PC-3 (cell line): ENCODE data around the gene TRIP12. TPM values are rescaled to one million over a fixed set of nuclear protein-coding genes. Genes with fewer than 3 reads are reported as not detected.

Source experiments
- ATAC-seq: fragments of 200-7000 bp; cut with Tn5 transposase; 2 replicates; pipeline ENCODE4 v1.9.1; 2020; ENCODE audit warnings: mild to moderate bottlenecking, moderate library complexity
- BruUV-seq: library from RNA; stranded (reverse); fragments of 400-500 nt; replicated peaks from 2 replicates; lab custom pipeline; 2021; lab: Mats Ljungman, UMichigan
- CTCF ChIA-PET: fragments of 300-600 bp; sonication (Branson Sonifier 250); formaldehyde crosslinking; loops from one replicate; lab custom pipeline; 2022; ENCODE audit warnings: antibody characterized with exemption; lab: Charles Lee
- POLR2A ChIA-PET: fragments of 300-600 bp; sonication (Branson Sonifier 250); formaldehyde crosslinking; loops from one replicate; lab custom pipeline; 2022; ENCODE audit warnings: antibody characterized with exemption; ENCODE audit not compliant: unreplicated experiment; lab: Charles Lee
- DNase-seq: peaks from one replicate; pipeline ENCODE4 v3.0.0-alpha.2; 2015
- H2AFZ ChIP-seq: fragments of 300-600 bp; sonication (generic); 2 replicates; pipeline ENCODE4 v1.6.0; 2016; ENCODE audit warnings: antibody characterized with exemption, low read length
- H3F3A ChIP-seq: fragments of 300-600 bp; sonication (generic); one replicate; pipeline ENCODE4 v1.6.0; 2017; ENCODE audit warnings: antibody characterized with exemption, low read length, control low read depth, mild to moderate bottlenecking; ENCODE audit not compliant: unreplicated experiment
- H3K27ac ChIP-seq: fragments of 300-600 bp; sonication (generic); 2 replicates; pipeline ENCODE4 v1.5.1; 2016; ENCODE audit warnings: mild to moderate bottlenecking, low read length
- H3K27me3 ChIP-seq: fragments of 300-600 bp; sonication (generic); 2 replicates; pipeline ENCODE4 v1.6.1; 2016; ENCODE audit warnings: low read length, mixed read lengths
- H3K36me3 ChIP-seq: fragments of 300-600 bp; sonication (generic); 2 replicates; pipeline ENCODE4 v1.6.1; 2016; ENCODE audit warnings: low read depth, mixed run types, low read length, mixed read lengths
- H3K4me1 ChIP-seq: fragments of 300-600 bp; sonication (generic); 2 replicates; pipeline ENCODE4 v1.5.1; 2016; ENCODE audit warnings: low read length; ENCODE audit not compliant: insufficient read depth
- H3K4me2 ChIP-seq: fragments of 300-600 bp; sonication (generic); 2 replicates; pipeline ENCODE4 v1.6.0; 2016; ENCODE audit warnings: low read length
- H3K4me3 ChIP-seq: fragments of 300-600 bp; sonication (generic); 2 replicates; pipeline ENCODE4 v1.5.1; 2016; ENCODE audit warnings: mild to moderate bottlenecking, low read length, mixed read lengths
- H3K79me2 ChIP-seq: fragments of 300-600 bp; sonication (generic); 2 replicates; pipeline ENCODE4 v1.6.1; 2017; ENCODE audit warnings: low read length, mixed read lengths
- H3K9ac ChIP-seq: fragments of 300-600 bp; sonication (generic); 2 replicates; pipeline ENCODE4 v1.6.0; 2016; ENCODE audit warnings: mild to moderate bottlenecking, low read length
- H3K9me2 ChIP-seq: fragments of 300-600 bp; sonication (generic); replicated peaks from 2 replicates; pipeline ENCODE4 v1.6.1; 2016; ENCODE audit warnings: mixed run types, low read length, mixed read lengths
- H3K9me3 ChIP-seq: fragments of 300-600 bp; sonication (generic); 2 replicates; pipeline ENCODE4 v1.6.1; 2016; ENCODE audit warnings: low read length, mixed read lengths
- H4K20me1 ChIP-seq: fragments of 300-600 bp; sonication (generic); 2 replicates; pipeline ENCODE4 v1.6.1; 2016; ENCODE audit warnings: low read length, mixed read lengths
- EZH2 ChIP-seq: fragments of 300-600 bp; sonication (generic); IDR thresholded peaks from one replicate; pipeline ENCODE4 v1.6.1; 2017; ENCODE audit warnings: antibody characterized with exemption, mild to moderate bottlenecking, low read length; ENCODE audit not compliant: unreplicated experiment
- EZH2phosphoT487 ChIP-seq: fragments of 300-600 bp; sonication (generic); IDR thresholded peaks from 2 replicates; pipeline ENCODE4 v1.6.1; 2018; ENCODE audit warnings: mild to moderate bottlenecking, antibody characterized with exemption, low read length, borderline replicate concordance
- intact Hi-C: fragments of 100-400 bp; cut with micrococcal nuclease; formaldehyde crosslinking; loops from 2 replicates; pipeline ENCODE4 v1.9.0; 2023
- total RNA-seq: library from RNA; depleted of rRNA; stranded (reverse); fragments of >200 nt; gene quantifications from 2 replicates; pipeline ENCODE4 v1.2.3, GENCODE V29; 2014
- TF ChIP-seq, protein P1 (sequence below): fragments of 300-600 bp; sonication (generic); conservative IDR thresholded peaks from 2 replicates; pipeline ENCODE4 v1.5.1; 2017; ENCODE audit warnings: antibody characterized with exemption, low read depth, mild to moderate bottlenecking, low read length

The TRIP12 gene
- total RNA-seq, 1 experiment from 2014 or later, result 113 TPM

DNA sequence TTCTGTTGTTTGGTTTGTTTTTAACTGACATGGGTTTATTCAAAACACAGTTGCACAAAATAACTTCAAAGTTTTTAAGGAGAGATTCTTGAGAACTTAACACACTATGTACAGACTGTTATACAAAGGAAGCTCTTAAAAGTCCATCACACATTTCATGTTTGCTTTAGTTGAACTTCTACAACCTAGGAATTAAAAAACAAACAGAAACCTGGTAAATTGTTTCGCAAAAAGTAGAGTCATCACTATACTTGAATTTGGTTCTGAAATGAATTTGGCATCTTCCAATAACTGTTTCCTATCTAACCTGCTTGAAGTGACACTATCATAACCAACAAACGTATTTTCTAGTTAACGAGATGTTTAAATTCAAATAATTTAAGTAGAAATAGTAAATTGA, 21.8 kb downstream of the TRIP12 start:
- ChIA-PET CTCF (no interaction called here), POLR2A (no interaction called here)

DNA sequence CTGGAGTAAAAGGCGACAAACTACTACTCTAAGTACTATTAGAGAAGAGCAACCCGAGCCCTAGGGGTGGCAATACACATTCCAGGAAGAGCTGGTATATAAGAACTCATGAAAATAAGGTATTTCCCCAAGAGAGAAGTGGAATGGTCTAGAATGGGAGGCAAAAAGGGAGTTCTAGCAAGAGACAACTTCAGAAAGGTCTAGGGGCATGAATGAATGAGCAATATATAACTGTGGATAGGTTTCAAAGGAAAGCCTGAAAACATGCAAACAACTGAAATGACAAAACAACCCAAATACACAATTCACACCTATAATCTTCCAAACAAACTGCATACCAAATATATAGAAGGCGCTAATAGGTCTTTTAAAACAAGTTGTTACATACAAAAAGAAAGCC, 22.2 kb downstream of the TRIP12 start:
- Histone ChIP-seq H3K27me3 (no peaks in the 10 kb centered on the region), H3K9ac (no peak overlapping the region), H3K9me3 (no peaks in the 10 kb centered on the region), H3K27ac (no peak overlapping the region), H3K4me1 (peaks cover 13% of the 10 kb centered on the region), H3K36me3 (peaks cover 7% of the 10 kb centered on the region), H3K4me3 (no peak overlapping the region), H2AFZ (no peak overlapping the region), H3K79me2 (peaks cover 97% of the 10 kb centered on the region), H3F3A (no peaks in the 10 kb centered on the region), H3K9me2 (no peaks in the 10 kb centered on the region), H4K20me1 (peaks cover 24% of the 10 kb centered on the region; the same call in 1 of the 2 replicates), H3K4me2 (no peak overlapping the region)
- no peak for DNase-seq
- no peak for TF ChIP-seq EZH2phosphoT487
- TF ChIP-seq, protein P1, sequence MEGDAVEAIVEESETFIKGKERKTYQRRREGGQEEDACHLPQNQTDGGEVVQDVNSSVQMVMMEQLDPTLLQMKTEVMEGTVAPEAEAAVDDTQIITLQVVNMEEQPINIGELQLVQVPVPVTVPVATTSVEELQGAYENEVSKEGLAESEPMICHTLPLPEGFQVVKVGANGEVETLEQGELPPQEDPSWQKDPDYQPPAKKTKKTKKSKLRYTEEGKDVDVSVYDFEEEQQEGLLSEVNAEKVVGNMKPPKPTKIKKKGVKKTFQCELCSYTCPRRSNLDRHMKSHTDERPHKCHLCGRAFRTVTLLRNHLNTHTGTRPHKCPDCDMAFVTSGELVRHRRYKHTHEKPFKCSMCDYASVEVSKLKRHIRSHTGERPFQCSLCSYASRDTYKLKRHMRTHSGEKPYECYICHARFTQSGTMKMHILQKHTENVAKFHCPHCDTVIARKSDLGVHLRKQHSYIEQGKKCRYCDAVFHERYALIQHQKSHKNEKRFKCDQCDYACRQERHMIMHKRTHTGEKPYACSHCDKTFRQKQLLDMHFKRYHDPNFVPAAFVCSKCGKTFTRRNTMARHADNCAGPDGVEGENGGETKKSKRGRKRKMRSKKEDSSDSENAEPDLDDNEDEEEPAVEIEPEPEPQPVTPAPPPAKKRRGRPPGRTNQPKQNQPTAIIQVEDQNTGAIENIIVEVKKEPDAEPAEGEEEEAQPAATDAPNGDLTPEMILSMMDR, result no peak
- TF ChIP-seq EZH2, result no peak
- ChIA-PET CTCF (no interaction called here), POLR2A (no interaction called here)
- intact Hi-C loops, result no loop called here
- no TSS peak for BruUV-seq
- no peak for ATAC-seq

More for the DNA sequence above, 21.8 kb downstream of the TRIP12 start:
- Histone ChIP-seq H3K27ac (no peak overlapping the region), H3K79me2 (peaks cover 97% of the 10 kb centered on the region), H3K9ac (no peak overlapping the region), H3K9me3 (no peaks in the 10 kb centered on the region), H3K36me3 (peaks cover 7% of the 10 kb centered on the region), H3K4me1 (peaks cover 13% of the 10 kb centered on the region), H3K4me3 (no peak overlapping the region), H4K20me1 (peaks cover 24% of the 10 kb centered on the region; the same call in 1 of the 2 replicates), H3F3A (no peaks in the 10 kb centered on the region), H3K27me3 (no peaks in the 10 kb centered on the region), H2AFZ (no peak overlapping the region), H3K9me2 (no peaks in the 10 kb centered on the region), H3K4me2 (no peak overlapping the region)
- TF ChIP-seq EZH2phosphoT487 (no peak), EZH2 (no peak)
- TF ChIP-seq, protein P1, result no peak
- ATAC-seq (no peak), DNase-seq (no peak)
- BruUV-seq, result no TSS peak
- intact Hi-C loops, result no loop called here

GRCh38 chr2:229896857-229897256, 25.0 kb downstream of the TRIP12 start:
- H3K4me1 ChIP-seq, result peaks cover 7% of the 10 kb centered on the region
- TF ChIP-seq EZH2phosphoT487 (no peak), EZH2 (no peak)
- TF ChIP-seq, protein P1, result no peak
- H3K9ac ChIP-seq, result no peak overlapping the region
- ChIA-PET CTCF (no interaction called here), POLR2A (no interaction called here)
- no peak for ATAC-seq
- no peaks in the 10 kb centered on the region for H3K9me3 ChIP-seq
- intact Hi-C loops, result no loop called here
- H3K27me3 ChIP-seq, result no peaks in the 10 kb centered on the region
- DNase-seq, result no peak
- H2AFZ ChIP-seq, result no peak overlapping the region
- H4K20me1 ChIP-seq, result 0 out of 2 replicates have a peak, but pooled peaks cover 17% of the 10 kb centered on the region
- H3K4me2 ChIP-seq, result no peak overlapping the region
- no peaks in the 10 kb centered on the region for H3K9me2 ChIP-seq
- peaks cover 7% of the 10 kb centered on the region for H3K36me3 ChIP-seq
- H3K4me3 ChIP-seq, result no peak overlapping the region
- H3F3A ChIP-seq, result no peaks in the 10 kb centered on the region
- peaks cover 98% of the 10 kb centered on the region for H3K79me2 ChIP-seq
- no peak overlapping the region for H3K27ac ChIP-seq
- BruUV-seq, result no TSS peak
